ENCODE results near the gene TMEM201.

Gene TMEM201

GRCh38 chr1:9599741-9600140, 11.0 kb downstream of the TMEM201 start:
- DNase-seq = no peak

DNA sequence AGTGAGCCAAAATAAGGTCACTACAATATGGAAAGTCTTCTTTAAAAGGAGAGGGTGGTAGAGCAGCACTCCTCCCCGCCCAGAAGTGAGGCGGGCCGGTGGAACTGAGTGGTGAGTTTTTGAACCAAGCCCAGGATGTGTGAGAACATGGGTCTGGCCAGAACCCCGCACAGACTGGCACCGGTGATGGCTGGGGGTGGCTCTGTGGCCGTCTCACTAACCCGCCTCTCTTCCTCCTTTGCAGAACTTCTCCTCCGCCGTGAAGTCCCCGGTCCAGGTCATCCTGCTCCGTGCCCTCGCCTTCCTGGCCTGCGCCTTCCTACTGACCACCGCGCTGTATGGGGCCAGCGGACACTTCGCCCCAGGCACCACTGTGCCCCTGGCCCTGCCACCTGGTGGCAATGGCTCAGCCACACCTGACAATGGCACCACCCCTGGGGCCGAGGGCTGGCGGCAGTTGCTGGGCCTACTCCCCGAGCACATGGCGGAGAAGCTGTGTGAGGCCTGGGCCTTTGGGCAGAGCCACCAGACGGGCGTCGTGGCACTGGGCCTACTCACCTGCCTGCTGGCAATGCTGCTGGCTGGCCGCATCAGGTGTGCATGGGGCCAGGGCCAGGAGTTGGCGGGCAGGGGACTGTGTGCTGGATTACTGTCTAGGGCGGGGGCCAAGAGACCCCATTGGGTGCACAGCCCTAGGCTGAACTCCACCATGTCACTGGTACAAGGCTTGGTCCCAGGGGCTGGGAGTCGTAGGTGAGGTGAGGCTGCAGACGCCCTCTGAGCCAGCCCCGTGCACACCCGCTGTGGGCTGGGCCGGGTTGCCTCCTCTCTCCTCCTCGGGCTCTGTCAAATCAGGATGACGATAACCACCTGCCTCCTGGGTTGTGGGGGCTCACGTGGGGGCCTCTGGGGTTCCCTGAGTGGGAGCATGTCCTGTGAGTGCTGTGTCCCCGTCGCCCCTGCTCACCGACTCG, 12.4 kb downstream of the TMEM201 start:
- no peak for DNase-seq

- no peak for DNase-seq
These were observed 13.5 kb downstream of the TMEM201 start for GRCh38 chr1:9601942-9602793.

DNA sequence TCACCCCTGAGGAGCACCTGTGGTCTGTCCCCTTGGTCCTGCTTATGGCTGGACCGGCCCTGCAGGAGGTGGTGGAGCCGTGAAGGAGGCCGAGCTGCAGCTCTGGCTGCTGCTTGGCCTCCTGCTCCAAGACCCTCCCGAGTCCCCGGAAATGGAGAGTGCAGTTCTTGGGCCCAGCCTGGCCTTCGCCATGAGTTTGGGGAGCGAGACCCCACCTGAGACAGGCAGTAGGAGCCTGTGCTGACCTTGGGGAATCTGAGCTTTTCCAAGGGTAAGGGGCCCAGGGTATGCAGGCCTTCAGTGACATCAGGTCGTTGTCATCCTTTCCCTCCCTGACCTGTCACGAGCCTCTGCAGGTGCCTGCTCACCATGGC, 14.1 kb downstream of the TMEM201 start:
- DNase-seq = no peak

DNA sequence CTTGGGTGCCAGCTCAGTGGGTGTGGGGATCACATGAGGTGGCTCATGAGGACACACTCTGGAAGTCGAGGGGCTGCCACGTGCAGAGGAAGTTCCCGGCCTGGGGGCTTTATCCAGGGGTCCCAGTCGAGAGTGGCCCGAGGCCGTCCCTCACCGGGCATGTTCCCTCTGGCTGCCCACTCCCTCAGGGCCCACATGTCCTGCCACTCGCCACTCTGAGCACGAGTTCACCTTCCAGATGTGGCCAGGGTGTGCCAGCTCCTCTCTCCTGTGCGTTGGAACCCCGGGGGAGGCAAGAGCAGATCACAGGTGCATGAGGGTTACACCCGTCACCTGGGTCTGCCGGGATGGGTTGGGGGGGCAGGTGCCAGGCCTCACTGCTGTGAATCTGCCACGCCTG, 14.6 kb downstream of the TMEM201 start:
- DNase-seq = no peak

DNA sequence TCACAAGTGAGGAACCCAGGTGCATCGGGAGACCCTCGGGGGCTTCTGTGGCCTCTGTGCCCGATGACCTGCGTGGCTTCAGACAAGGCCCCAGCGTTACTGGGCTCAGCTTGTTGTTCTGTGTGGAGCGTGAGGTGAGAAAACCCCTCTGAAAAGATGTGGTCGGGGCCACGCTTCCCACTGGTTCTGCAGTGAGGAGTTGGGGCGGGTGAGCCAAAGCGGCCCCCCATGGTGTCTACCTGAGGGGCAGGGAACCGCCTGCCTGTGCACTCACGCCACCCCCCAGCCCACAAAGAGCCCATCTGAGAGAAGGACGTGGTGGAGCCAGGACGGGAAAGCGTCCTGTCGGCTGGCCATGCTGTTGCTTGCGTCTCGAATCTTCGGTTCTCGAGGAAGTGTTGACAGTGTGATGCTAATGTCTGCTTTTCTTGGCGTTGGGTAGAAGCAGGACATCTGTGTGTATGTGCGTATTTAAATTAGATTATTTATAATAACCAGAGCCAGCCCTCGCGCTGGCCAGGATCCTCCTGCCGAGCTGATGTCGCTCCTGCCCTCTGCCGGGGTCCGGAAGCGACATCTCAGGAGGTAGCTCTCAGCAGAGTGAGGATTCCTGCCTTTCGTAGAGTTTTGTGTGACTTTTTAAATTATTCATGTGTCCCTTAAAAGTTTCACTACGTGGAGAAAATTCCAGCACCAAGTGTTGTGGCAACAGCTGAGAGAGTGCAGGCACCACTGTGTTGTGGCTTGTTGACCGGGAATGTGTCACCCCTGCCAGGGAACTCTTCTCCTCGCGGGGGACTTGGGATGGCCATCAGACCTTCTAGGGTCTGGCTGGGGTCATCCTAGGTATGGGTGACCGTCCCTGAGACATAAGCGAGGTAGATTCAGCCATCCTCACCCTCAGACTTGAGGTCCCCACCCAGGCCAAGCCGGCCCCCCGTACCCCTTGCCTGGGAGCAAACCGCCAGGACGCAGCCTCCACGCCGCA, 15.3 kb downstream of the TMEM201 start:
- DNase-seq = no peak

- no peak for DNase-seq
These were observed 16.1 kb downstream of the TMEM201 start for GRCh38 chr1:9604836-9605235.

- no peak for DNase-seq
These were observed 17.3 kb downstream of the TMEM201 start for GRCh38 chr1:9605946-9606455.

DNA sequence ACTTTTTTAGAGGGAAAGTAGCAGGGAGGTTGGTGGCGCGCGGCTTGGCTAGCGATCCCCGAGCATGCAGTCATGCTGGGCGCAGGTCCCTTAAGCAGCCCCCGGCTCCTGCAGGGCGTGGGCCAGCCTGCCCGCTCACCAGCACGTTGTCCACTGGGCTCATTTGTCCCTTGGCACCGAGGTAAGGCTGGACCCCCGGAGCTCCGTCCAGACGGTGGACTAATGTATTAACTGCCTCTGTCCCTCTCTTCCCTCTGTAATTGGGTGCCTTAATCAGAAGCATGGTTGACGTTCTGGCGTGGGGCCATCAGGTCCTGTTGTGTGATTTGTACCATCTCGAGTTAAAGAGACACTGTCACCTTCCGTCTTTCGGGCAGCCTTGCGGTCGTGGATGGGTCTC, 17.7 kb downstream of the TMEM201 start:
- DNase-seq = no peak

DNA sequence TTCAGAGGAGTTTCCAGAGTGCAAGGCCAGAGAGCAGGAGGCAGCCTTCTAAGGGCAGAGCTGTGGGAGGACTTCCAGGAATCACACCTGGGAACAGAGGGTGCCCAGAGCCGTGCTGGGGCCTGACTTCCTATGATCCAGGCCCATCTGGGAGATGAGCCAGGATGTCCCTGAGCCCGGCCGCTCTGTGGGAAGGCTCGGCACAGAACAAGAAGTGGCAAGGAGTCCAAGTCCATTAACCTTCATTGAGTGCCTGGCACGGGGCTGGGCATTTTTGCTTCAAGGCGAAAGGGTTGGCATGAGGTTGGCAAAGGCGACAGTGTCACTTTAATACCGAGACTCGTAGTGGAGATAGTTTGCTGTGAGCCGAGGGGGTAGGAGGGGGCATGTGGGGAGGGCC, 18.2 kb downstream of the TMEM201 start:
- DNase-seq = no peak

GRCh38 chr1:9607352-9607751, 18.6 kb downstream of the TMEM201 start:
- DNase-seq = no peak

- no peak for DNase-seq
These were observed 21.3 kb downstream of the TMEM201 start for GRCh38 chr1:9609998-9610397.

DNA sequence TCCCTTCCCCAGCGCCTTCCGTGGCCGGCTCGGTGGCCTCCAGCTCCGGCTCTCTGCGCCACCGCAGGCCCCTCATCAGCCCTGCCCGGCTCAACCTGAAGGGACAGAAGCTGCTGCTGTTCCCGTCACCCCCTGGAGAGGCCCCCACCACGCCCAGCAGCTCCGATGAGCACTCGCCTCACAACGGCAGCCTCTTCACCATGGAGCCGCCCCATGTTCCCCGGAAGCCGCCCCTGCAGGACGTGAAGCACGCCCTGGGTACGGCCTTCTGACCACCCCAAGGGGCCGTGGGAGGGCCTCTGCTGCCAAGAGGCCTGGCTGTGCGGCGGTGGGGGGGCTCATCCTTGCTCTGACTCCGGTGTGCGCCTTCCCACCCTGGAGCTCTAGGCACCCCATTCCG, 21.8 kb downstream of the TMEM201 start:
- no peak for DNase-seq

GRCh38 chr1:9611716-9612115, 23.0 kb downstream of the TMEM201 start:
- no peak for DNase-seq

DNA sequence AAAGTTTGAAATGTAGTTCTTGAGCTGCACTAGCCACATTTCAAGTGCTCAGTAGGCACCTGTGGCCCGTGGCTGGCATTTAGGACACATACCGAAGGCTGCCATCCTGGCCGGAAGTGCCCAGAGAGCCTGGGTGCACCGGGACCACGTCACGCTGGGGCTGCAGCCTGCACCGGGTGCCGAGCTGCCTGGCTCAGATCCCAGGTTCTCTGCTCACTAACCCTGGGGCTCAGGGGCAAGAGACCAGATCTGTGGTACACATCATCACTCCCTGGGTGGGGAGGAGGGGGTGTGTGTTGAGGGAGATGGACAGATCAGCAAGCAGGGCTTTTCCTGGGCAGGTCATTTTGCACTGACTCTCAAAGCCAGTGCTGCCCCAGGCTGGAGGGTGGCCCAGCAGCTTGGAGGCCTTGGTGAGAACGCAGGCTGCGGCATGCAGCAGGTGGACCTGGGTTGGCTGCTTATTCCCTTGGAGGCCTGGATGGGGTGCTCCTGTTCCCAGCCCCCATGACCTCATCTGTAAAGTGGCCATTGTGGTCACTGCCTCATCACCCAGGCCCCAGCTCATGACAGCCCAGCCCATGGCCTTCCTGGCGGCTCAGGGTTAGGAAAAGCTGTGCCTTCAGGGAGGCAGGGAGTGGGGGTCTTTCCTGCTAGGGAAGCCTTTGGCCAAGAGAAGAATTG, 23.6 kb downstream of the TMEM201 start:
- DNase-seq = no peak

- DNase-seq = no peak
These were observed 24.3 kb downstream of the TMEM201 start for GRCh38 chr1:9612871-9613624.

GRCh38 chr1:9613625-9614299, 25.1 kb downstream of the TMEM201 start:
- DNase-seq = no peak

GRCh38 chr1:9615316-9616063, 26.8 kb downstream of the TMEM201 start:
- no peak for DNase-seq
